Ascending aorta (tissue), 2 donors: ENCODE data around the gene HSD17B1. TPM values are rescaled to one million over a fixed set of nuclear protein-coding genes. Genes with fewer than 3 reads are reported as not detected.
"Not testable (repeated sequence)": the region's sequence is repeated elsewhere in the genome, so short reads cannot be mapped to it uniquely, and the experiment has no call there.

Experiments used
- DNase-seq, 2 donors: peaks; one replicate each; pipeline ENCODE4 v3.0.0-alpha.2; 2019; ENCODE audit warnings: low spot score in 2 of 2
- H3K27ac ChIP-seq, 2 donors: fragments of 200-600 bp; sonication (generic); one replicate each; pipeline ENCODE4 v1.5.1; 2016 to 2017; ENCODE audit warnings: mild to moderate bottlenecking in 1 of 2
- H3K27me3 ChIP-seq: fragments of 200-600 bp; sonication (generic); one replicate; pipeline ENCODE4 v1.5.1; 2017
- H3K36me3 ChIP-seq, 2 donors: fragments of 200-600 bp; sonication (generic); one replicate each; pipeline ENCODE4 v1.5.1; 2016
- H3K4me1 ChIP-seq, 2 donors: fragments of 200-600 bp; sonication (generic); one replicate each; pipeline ENCODE4 v1.5.1; 2016 to 2017; ENCODE audit warnings: mild to moderate bottlenecking in 1 of 2
- H3K4me3 ChIP-seq, 2 donors: fragments of 200-600 bp; sonication (generic); one replicate each; pipeline ENCODE4 v1.5.1; 2016 to 2017; ENCODE audit warnings: mild to moderate bottlenecking in 1 of 2
- H3K9me3 ChIP-seq, 2 donors: fragments of 200-600 bp; sonication (generic); one replicate each; pipeline ENCODE4 v1.5.1; 2016
- intact Hi-C: fragments of 100-400 bp; cut with DNase I; formaldehyde crosslinking; loops from one replicate; pipeline ENCODE4 v1.15.1; 2023
- total RNA-seq: library from RNA; depleted of rRNA; stranded (reverse); fragments of >200 nt; gene quantifications from one replicate; pipeline ENCODE4 v1.1.0, GENCODE V29; 2016
- TF ChIP-seq, protein P1 (sequence below), 3 experiments: fragments of 200-600 bp in 2 of 3; fragments of 450-650 bp in 1 of 3; sonication (generic) in 2 of 3; IDR thresholded peaks; one replicate each; pipeline ENCODE4 v1.5.1; 2016 to 2019; ENCODE audit warnings: antibody characterized with exemption in 3 of 3, mild to moderate bottlenecking in 1 of 3, moderate library complexity in 1 of 3

Gene HSD17B1
- total RNA-seq, result not detected

DNA sequence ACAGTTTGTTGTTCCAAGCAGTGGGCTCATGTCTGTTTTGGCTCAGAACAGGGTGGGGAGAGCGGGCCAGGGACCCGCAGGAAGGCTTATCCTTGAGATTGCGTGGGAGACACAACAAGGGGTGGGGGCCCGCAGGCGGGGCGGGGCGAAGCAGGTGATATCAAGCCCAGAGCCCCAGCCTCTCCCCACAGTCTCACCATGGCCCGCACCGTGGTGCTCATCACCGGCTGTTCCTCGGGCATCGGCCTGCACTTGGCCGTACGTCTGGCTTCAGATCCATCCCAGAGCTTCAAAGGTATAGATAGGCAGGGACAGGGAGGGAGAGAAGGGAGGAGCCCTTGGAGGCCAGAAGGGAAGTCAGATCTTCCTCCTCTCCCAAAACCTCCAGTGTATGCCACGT lies at the start of gene HSD17B1:
Gene HSD17B1 (plus strand): TSS at position 188 of the 400 bp plus-strand sequence. CDS start 11 bp downstream, at position 199.
- intact Hi-C loops, DNase-seq, H3K36me3 ChIP-seq, H3K27me3 ChIP-seq, H3K9me3 ChIP-seq: not testable (repeated sequence)
- Histone ChIP-seq H3K27ac (peak within 1 kb of the TSS; percentile 82 to 91), H3K4me3 (peak within 1 kb of the TSS; percentile 82 to 83), H3K4me1 (peaks cover 0 to 19% of the 10 kb centered on the region in 2 donors)

DNA sequence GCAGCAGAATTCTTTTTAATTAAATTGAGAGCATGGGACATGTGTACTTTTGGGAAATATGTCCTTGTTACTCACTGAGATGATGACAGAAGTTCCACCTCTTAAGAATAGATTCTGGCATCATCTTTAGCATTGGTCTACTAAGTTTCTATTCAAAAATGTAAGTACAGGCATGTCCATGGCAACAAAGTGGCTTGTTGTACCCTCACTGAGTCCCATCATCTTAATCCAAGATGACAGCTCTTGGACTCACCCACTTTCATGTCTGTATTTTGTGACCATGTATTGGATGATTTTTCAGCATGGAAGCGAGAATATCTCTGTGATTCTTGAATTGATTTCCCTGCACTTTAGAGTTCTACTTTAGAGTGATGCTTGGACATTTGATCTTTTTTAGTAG lies 49.8 kb upstream of the HSD17B1 start:
- peaks cover 53 to 74% of the 10 kb centered on the region in 2 donors for H3K36me3 ChIP-seq
- TF ChIP-seq, protein P1, sequence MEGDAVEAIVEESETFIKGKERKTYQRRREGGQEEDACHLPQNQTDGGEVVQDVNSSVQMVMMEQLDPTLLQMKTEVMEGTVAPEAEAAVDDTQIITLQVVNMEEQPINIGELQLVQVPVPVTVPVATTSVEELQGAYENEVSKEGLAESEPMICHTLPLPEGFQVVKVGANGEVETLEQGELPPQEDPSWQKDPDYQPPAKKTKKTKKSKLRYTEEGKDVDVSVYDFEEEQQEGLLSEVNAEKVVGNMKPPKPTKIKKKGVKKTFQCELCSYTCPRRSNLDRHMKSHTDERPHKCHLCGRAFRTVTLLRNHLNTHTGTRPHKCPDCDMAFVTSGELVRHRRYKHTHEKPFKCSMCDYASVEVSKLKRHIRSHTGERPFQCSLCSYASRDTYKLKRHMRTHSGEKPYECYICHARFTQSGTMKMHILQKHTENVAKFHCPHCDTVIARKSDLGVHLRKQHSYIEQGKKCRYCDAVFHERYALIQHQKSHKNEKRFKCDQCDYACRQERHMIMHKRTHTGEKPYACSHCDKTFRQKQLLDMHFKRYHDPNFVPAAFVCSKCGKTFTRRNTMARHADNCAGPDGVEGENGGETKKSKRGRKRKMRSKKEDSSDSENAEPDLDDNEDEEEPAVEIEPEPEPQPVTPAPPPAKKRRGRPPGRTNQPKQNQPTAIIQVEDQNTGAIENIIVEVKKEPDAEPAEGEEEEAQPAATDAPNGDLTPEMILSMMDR (IDR thresholded peaks at IDR 0.05), result no peak
- no peak for DNase-seq

GRCh38 chr17:42507671-42508070 lies 45.1 kb upstream of the HSD17B1 start:
- intact Hi-C loops, result no loop called here

More for the DNA sequence above, 49.8 kb upstream of the HSD17B1 start:
- Histone ChIP-seq H3K27me3 (no peaks in the 10 kb centered on the region), H3K4me3 (no peak overlapping the region), H3K9me3 (no peaks in the 10 kb centered on the region), H3K4me1 (no peaks in the 10 kb centered on the region), H3K27ac (no peak overlapping the region)
- intact Hi-C loops, result no loop called here

DNA sequence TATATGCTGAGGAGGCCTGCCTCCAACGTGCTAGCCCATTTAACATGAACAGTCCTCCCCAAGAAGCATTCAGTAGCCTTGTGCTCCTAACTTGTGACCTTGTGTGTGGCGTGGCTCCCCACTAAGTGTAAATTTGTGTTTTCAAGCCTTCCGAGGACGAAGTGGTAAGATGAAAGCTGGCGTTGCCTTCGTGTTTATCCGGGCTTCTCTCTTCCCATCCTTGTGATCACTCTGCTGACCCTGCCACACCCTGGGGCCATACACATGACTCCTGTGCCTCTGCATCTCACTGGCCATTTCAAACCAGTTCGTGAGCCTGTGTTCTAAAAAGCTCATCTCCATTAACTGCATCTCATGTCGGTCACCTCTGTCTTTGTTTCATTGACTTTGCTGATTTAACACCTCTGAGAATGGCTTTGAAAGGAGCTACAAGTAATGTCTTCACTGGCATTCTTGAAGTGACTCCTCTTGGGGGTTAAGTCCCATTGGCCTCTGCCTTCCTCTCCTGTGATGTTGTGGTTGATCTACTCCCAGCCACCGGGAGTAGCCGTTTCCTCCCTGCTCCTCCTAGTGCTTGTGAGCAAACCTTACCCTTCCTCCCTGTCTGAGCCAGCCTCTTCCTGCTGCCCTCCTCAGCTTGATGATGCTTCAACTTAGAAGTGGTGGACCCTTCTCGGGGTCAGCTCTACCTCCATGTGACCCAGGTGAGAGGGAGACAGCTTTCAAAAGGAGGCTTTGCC lies 44.1 kb upstream of the HSD17B1 start:
- Histone ChIP-seq H3K4me1 (peaks cover 10 to 28% of the 10 kb centered on the region in 2 donors), H3K27me3 (no peaks in the 10 kb centered on the region), H3K27ac (peak overlapping the region in 1 of 2 donors; percentile 60), H3K4me3 (no peak overlapping the region), H3K36me3 (peaks cover 22 to 36% of the 10 kb centered on the region in 2 donors), H3K9me3 (no peaks in the 10 kb centered on the region)
- intact Hi-C loops, result no loop called here
- TF ChIP-seq, protein P1 (IDR thresholded peaks at IDR 0.05), result no peak
- no peak for DNase-seq

More at GRCh38 chr17:42507671-42508070, 45.1 kb upstream of the HSD17B1 start:
- Histone ChIP-seq H3K4me1 (peaks cover 9 to 18% of the 10 kb centered on the region in 2 donors), H3K27me3 (no peaks in the 10 kb centered on the region), H3K9me3 (no peaks in the 10 kb centered on the region), H3K4me3 (no peak overlapping the region), H3K27ac (peak overlapping the region in 1 of 2 donors; percentile 5), H3K36me3 (peaks cover 26 to 44% of the 10 kb centered on the region in 2 donors)
- TF ChIP-seq, protein P1 (IDR thresholded peaks at IDR 0.05), result no peak
- DNase-seq, result no peak

GRCh38 chr17:42509409-42509808 lies 43.3 kb upstream of the HSD17B1 start:
- Histone ChIP-seq H3K36me3 (peaks cover 28 to 36% of the 10 kb centered on the region in 2 donors), H3K4me3 (no peak overlapping the region), H3K27me3 (no peaks in the 10 kb centered on the region), H3K27ac (peak overlapping the region; percentile 54 to 60), H3K9me3 (no peaks in the 10 kb centered on the region), H3K4me1 (peaks cover 10 to 31% of the 10 kb centered on the region in 2 donors)
- DNase-seq, result no peak
- TF ChIP-seq, protein P1 (IDR thresholded peaks at IDR 0.05), result no peak
- intact Hi-C loops, result no loop called here

- TF ChIP-seq, protein P1 (IDR thresholded peaks at IDR 0.05), result no peak
- intact Hi-C loops, result no loop called here
- H3K27me3 ChIP-seq, result no peaks in the 10 kb centered on the region
- peaks cover 25 to 37% of the 10 kb centered on the region in 2 donors for H3K36me3 ChIP-seq
- peak overlapping the region; percentile 54 to 60 for H3K27ac ChIP-seq
- no peak for DNase-seq
- H3K4me3 ChIP-seq, result no peak overlapping the region
- peaks cover 10 to 31% of the 10 kb centered on the region in 2 donors for H3K4me1 ChIP-seq
- no peaks in the 10 kb centered on the region for H3K9me3 ChIP-seq
Observed at GRCh38 chr17:42509841-42510240, 42.9 kb upstream of the HSD17B1 start.
